Fibroblast of skin of scalp (primary cell): ENCODE measurements around the gene CPOX.

Source experiments
- DNase-seq: peaks from one replicate; pipeline ENCODE4 v3.0.0-alpha.2; 2013

CPOX gene

GRCh38 chr3:98594628-98595324, 1.4 kb upstream of the CPOX start:
- DNase-seq = no peak

GRCh38 chr3:98592345-98592935, 971 bp downstream of the CPOX start:
- DNase-seq = no peak

GRCh38 chr3:98589331-98590036, 3.9 kb downstream of the CPOX start:
- DNase-seq = no peak

GRCh38 chr3:98588065-98588464, 5.3 kb downstream of the CPOX start:
- DNase-seq = peak; percentile 14

GRCh38 chr3:98587654-98588053, 5.8 kb downstream of the CPOX start:
- DNase-seq = no peak

GRCh38 chr3:98584547-98584946, 8.9 kb downstream of the CPOX start:
- no peak for DNase-seq

GRCh38 chr3:98583766-98584165, 9.6 kb downstream of the CPOX start:
- no peak for DNase-seq

- DNase-seq = no peak
Observed at GRCh38 chr3:98582042-98582441, 11.4 kb downstream of the CPOX start.

GRCh38 chr3:98581474-98581873, 11.9 kb downstream of the CPOX start:
- no peak for DNase-seq

- DNase-seq = no peak
Observed at GRCh38 chr3:98580401-98581386, 12.7 kb downstream of the CPOX start.

GRCh38 chr3:98577178-98577895, 16.1 kb downstream of the CPOX start:
- DNase-seq = peak; percentile 56

GRCh38 chr3:98574132-98574531, 19.3 kb downstream of the CPOX start:
- DNase-seq = no peak

GRCh38 chr3:98573181-98573728, 20.2 kb downstream of the CPOX start:
- DNase-seq = peak; percentile 51

- DNase-seq = no peak
Observed at GRCh38 chr3:98568402-98568801, 25.0 kb downstream of the CPOX start.

- DNase-seq = no peak
Observed at GRCh38 chr3:98567666-98568270, 25.6 kb downstream of the CPOX start.

GRCh38 chr3:98565843-98566242, 27.6 kb downstream of the CPOX start:
- DNase-seq = no peak

GRCh38 chr3:98565237-98565643, 28.2 kb downstream of the CPOX start:
- no peak for DNase-seq

- DNase-seq = no peak
Observed at GRCh38 chr3:98564282-98565005, 29.0 kb downstream of the CPOX start.

GRCh38 chr3:98563661-98564281, 29.6 kb downstream of the CPOX start:
- peak; percentile 19 for DNase-seq
